HUES6 (cell line): ENCODE results near the gene FAM135A.

Source experiments
- H3K27ac ChIP-seq: 2 replicates; pipeline ENCODE4 v1.7.0; 2013; ENCODE audit warnings: low read depth, mild to moderate bottlenecking, low read length, inconsistent platforms
- H3K27me3 ChIP-seq: 2 replicates; pipeline ENCODE4 v1.6.1; 2013; ENCODE audit warnings: low read length; ENCODE audit not compliant: control insufficient read depth, insufficient read depth
- H3K36me3 ChIP-seq: 2 replicates; pipeline ENCODE4 v1.6.1; 2013; ENCODE audit warnings: low read length; ENCODE audit not compliant: control insufficient read depth, insufficient read depth
- H3K4me1 ChIP-seq: 2 replicates; pipeline ENCODE4 v1.6.1; 2013; ENCODE audit warnings: low read length; ENCODE audit not compliant: control insufficient read depth, insufficient read depth
- H3K4me3 ChIP-seq: 2 replicates; pipeline ENCODE4 v1.5.1; 2013; ENCODE audit warnings: low read depth, low read length
- H3K9ac ChIP-seq: one replicate; pipeline ENCODE4 v1.6.1; 2013; ENCODE audit warnings: mild to moderate bottlenecking, low read length
- H3K9me3 ChIP-seq: 2 replicates; pipeline ENCODE4 v1.6.1; 2013; ENCODE audit warnings: low read depth, low read length; ENCODE audit not compliant: control insufficient read depth, insufficient read depth

Gene FAM135A

GRCh38 chr6:70507161-70507560, 93.9 kb downstream of the FAM135A start:
- Histone ChIP-seq H3K9ac (no peak overlapping the region), H3K4me3 (no peak overlapping the region), H3K36me3 (peaks cover 30% of the 10 kb centered on the region), H3K4me1 (no peaks in the 10 kb centered on the region; the same call in 1 of the 2 replicates), H3K9me3 (peaks cover 8% of the 10 kb centered on the region), H3K27me3 (no peaks in the 10 kb centered on the region), H3K27ac (no peak overlapping the region)

GRCh38 chr6:70508953-70509352, 95.6 kb downstream of the FAM135A start:
- Histone ChIP-seq H3K27ac (no peak overlapping the region), H3K9me3 (peaks cover 2% of the 10 kb centered on the region), H3K9ac (no peak overlapping the region)

GRCh38 chr6:70510600-70510999, 97.3 kb downstream of the FAM135A start:
- Histone ChIP-seq H3K9ac (no peak overlapping the region), H3K36me3 (peaks cover 4% of the 10 kb centered on the region), H3K4me1 (no peaks in the 10 kb centered on the region; the same call in 1 of the 2 replicates), H3K9me3 (no peaks in the 10 kb centered on the region), H3K27me3 (no peaks in the 10 kb centered on the region), H3K4me3 (no peak overlapping the region), H3K27ac (no peak overlapping the region)

More at GRCh38 chr6:70508953-70509352, 95.6 kb downstream of the FAM135A start:
- peaks cover 13% of the 10 kb centered on the region for H3K36me3 ChIP-seq
- H3K27me3 ChIP-seq, result no peaks in the 10 kb centered on the region
- no peaks in the 10 kb centered on the region; the same call in 1 of the 2 replicates for H3K4me1 ChIP-seq
- H3K4me3 ChIP-seq, result no peak overlapping the region

- H3K27me3 ChIP-seq, result no peaks in the 10 kb centered on the region
- no peaks in the 10 kb centered on the region; the same call in 1 of the 2 replicates for H3K36me3 ChIP-seq
- no peak overlapping the region for H3K27ac ChIP-seq
- no peaks in the 10 kb centered on the region for H3K9me3 ChIP-seq
- no peaks in the 10 kb centered on the region for H3K4me1 ChIP-seq
- H3K4me3 ChIP-seq, result no peak overlapping the region
- H3K9ac ChIP-seq, result no peak overlapping the region
Measured at GRCh38 chr6:70518723-70519122, 105.4 kb downstream of the FAM135A start.

- Histone ChIP-seq H3K36me3 (peaks cover 12% of the 10 kb centered on the region), H3K4me1 (no peaks in the 10 kb centered on the region), H3K9me3 (no peaks in the 10 kb centered on the region), H3K27ac (no peak overlapping the region), H3K4me3 (no peak overlapping the region), H3K27me3 (no peaks in the 10 kb centered on the region), H3K9ac (no peak overlapping the region)
Measured at GRCh38 chr6:70520575-70520974, 107.3 kb downstream of the FAM135A start.

GRCh38 chr6:70524721-70525286, 111.5 kb downstream of the FAM135A start:
- Histone ChIP-seq H3K36me3 (peaks cover 32% of the 10 kb centered on the region), H3K27me3 (no peaks in the 10 kb centered on the region), H3K4me1 (no peaks in the 10 kb centered on the region), H3K9me3 (no peaks in the 10 kb centered on the region), H3K27ac (no peak overlapping the region), H3K9ac (no peak overlapping the region), H3K4me3 (no peak overlapping the region)

GRCh38 chr6:70527071-70527737, 113.9 kb downstream of the FAM135A start:
- Histone ChIP-seq H3K27me3 (no peaks in the 10 kb centered on the region), H3K4me3 (no peak overlapping the region), H3K27ac (no peak overlapping the region), H3K9me3 (no peaks in the 10 kb centered on the region), H3K36me3 (peaks cover 32% of the 10 kb centered on the region), H3K9ac (no peak overlapping the region), H3K4me1 (no peaks in the 10 kb centered on the region)

- H3K4me1 ChIP-seq, result no peaks in the 10 kb centered on the region
- no peak overlapping the region for H3K27ac ChIP-seq
- no peak overlapping the region for H3K9ac ChIP-seq
- H3K36me3 ChIP-seq, result peaks cover 27% of the 10 kb centered on the region
- H3K4me3 ChIP-seq, result no peak overlapping the region
- H3K9me3 ChIP-seq, result no peaks in the 10 kb centered on the region
- no peaks in the 10 kb centered on the region for H3K27me3 ChIP-seq
Measured at GRCh38 chr6:70530023-70530422, 116.7 kb downstream of the FAM135A start.

GRCh38 chr6:70531133-70531532, 117.8 kb downstream of the FAM135A start:
- Histone ChIP-seq H3K4me3 (no peak overlapping the region), H3K27me3 (no peaks in the 10 kb centered on the region), H3K36me3 (peaks cover 27% of the 10 kb centered on the region)

GRCh38 chr6:70537266-70537665, 124.0 kb downstream of the FAM135A start:
- Histone ChIP-seq H3K9ac (no peak overlapping the region), H3K4me3 (no peak overlapping the region), H3K27ac (no peak overlapping the region), H3K27me3 (no peaks in the 10 kb centered on the region), H3K4me1 (no peaks in the 10 kb centered on the region), H3K9me3 (no peaks in the 10 kb centered on the region), H3K36me3 (peaks cover 25% of the 10 kb centered on the region)

More at GRCh38 chr6:70531133-70531532, 117.8 kb downstream of the FAM135A start:
- Histone ChIP-seq H3K9ac (no peak overlapping the region), H3K4me1 (no peaks in the 10 kb centered on the region), H3K27ac (no peak overlapping the region), H3K9me3 (no peaks in the 10 kb centered on the region)

- Histone ChIP-seq H3K27ac (no peak overlapping the region), H3K27me3 (no peaks in the 10 kb centered on the region), H3K36me3 (peaks cover 25% of the 10 kb centered on the region), H3K4me1 (no peaks in the 10 kb centered on the region), H3K9me3 (no peaks in the 10 kb centered on the region), H3K4me3 (no peak overlapping the region), H3K9ac (no peak overlapping the region)
Measured at GRCh38 chr6:70538376-70538775, 125.1 kb downstream of the FAM135A start.
